GM19455 (cell line): ENCODE results near the gene B4GALNT3.
"Not testable (repeated sequence)": the region's sequence is repeated elsewhere in the genome, so short reads cannot be mapped to it uniquely, and the experiment has no call there.

ENCODE experiments used
- ATAC-seq: cut with Tn5 transposase; IDR thresholded peaks from one replicate; pipeline ENCODE4 v1.9.1; 2021; ENCODE audit not compliant: unreplicated experiment

B4GALNT3 gene

DNA sequence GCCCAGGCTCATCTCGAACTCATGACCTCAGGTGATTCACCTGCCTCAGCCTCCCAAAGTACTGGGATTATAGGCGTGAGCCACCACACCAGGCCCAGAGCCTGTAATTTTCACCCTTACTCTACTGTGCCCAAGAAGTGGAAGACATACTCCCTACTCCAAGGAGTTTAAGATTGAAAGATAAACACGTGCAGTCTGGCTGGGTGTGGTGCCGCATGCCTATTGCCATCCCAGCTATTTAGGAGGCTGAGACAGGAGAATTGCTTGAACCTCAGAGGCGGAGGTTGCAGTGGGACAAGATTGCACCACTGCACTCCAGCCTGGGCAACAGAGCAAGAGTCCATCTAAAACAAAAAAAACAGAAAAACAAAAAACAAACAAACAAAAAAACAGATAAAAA is 113.5 kb downstream of the B4GALNT3 start:
- no peak for ATAC-seq

DNA sequence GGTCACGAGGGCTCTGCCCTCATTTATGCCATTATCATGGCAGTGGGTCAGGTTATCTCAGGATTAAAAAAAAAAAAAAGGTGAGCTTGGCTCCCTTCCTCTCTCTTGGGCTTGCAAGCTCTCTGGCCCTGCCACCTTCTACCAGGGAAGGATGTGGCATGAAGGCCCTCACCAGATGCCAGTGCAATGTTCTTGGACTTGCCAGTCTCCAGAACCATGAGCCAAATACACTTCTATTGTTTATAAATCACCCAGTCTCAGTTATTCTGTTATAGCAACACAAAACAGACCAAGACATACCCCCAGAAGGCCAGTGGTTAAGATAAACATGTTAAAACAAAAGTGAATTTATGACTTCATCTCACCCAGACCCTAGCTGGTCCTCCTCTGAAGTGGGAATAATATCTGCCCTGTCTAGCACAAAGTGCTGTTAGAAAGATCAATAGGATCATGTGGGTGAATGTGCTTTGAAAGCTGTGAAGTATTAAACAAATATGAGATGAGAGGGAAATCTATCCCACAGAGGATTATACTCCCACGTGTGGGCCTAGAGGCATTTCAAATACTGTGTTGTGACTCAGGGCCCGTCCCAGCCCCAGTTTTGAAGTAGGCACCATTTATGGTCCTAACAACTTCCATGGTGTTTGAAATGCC is 114.9 kb downstream of the B4GALNT3 start:
- ATAC-seq: no peak

DNA sequence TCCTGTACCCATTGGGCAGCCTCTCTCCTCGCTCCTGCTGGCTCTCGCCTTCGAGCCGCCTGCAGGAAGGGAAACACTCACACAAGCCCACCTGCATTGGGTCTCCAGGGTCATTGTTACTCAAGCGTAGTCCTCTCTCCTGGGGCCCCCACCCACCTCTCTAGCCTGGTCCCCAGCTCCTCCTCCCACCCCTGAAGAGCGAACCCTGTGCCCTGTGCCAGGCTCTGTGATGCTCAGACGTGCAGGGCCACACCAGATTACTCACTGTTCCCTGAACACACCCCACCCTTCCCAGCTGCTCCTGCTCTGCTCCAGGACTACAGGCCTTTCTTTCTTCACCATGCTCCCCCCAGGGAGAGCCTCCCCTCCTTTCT is 115.4 kb downstream of the B4GALNT3 start:
- ATAC-seq: no peak

DNA sequence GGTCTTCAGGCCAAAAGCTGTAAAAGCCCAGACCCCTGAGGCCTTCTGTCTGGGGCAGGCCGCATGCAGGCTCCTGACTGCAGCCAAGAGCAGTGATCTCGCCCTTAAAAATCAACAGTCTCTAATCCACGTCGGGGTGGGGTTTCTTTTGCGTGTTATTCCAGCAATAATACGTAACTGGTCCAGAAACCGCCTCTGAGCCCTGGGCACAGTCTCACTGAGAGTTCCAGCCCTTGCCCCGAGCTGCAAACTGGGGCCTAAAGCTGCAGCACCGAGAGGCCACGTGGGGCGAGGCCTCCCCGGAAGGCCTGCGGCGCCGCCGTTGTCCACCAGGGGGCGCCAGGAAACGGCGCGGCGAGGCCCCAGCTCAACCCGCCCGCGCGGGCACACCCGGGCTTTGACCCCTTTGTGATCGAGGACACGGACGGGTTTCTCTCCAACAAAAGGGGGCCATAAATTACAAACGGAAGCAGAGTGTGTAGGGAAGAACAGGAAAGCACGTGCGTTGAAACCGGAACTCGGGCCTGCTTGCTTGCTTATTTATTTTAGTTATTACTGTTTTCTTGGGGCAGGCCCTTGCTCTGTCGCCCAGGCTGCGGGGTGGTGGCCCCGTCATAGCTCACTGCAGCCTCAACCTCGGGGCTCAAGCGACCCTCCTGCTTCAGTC is 116.3 kb downstream of the B4GALNT3 start:
- peak; percentile 87 for ATAC-seq

DNA sequence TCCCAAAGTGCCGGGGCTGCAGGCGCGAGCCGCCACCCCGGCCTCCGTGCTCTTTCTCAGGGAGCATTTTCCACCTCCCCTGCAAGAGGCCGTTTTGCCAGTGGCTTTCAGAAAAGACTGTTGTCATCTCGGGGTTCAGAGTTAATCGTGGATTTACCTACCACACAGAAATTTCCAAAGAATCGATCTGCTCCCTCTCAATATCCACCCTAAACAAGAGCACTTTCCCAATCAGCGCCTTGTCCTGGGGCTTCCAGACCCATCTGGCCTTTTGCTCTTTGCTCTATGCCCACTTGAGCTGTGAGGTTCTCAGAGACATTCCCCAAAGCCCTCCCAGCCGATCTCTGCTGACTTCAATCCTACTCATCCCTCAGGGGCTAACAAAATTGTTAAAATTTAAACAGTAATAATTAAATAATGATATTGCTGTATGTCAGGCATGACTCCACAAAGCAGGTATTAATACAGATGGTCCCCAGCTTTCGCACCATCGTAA is 116.9 kb downstream of the B4GALNT3 start:
- ATAC-seq: no peak

DNA sequence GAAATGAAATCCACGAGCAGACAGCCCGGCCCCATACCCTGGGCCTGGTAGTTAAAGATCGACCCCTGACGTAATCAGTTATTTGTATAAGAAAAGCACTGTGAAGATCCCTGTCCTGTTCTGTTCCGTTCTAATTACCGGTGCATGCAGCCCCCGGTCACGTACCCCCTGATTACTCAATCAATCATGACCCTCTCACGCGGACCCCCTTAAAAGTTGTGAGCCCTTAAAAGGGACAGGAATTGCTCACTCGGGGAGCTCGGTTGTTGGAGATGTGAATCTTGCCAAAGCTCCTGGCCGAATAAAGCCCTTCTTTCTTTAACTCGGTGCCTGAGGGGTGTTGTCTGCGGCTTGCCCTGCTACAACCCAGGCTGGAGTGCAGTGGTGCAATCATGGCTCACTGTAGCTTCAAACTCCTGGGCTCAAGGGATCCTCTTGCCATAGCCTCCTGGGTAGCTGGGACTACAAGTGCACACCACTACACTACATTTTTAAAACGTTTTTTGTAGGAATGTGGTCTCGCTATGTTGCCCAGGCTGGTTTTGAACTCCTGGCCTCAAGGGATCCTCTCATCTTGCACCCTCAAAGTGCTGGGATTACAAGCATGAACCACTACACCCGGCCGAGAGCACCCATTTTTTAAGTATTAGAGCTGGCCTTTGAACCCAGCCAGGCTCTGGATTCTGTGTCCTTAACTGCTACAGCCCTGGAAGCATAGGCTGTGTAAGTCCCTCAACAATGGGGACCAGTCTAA is 118.4 kb downstream of the B4GALNT3 start:
- ATAC-seq: not testable (repeated sequence)

DNA sequence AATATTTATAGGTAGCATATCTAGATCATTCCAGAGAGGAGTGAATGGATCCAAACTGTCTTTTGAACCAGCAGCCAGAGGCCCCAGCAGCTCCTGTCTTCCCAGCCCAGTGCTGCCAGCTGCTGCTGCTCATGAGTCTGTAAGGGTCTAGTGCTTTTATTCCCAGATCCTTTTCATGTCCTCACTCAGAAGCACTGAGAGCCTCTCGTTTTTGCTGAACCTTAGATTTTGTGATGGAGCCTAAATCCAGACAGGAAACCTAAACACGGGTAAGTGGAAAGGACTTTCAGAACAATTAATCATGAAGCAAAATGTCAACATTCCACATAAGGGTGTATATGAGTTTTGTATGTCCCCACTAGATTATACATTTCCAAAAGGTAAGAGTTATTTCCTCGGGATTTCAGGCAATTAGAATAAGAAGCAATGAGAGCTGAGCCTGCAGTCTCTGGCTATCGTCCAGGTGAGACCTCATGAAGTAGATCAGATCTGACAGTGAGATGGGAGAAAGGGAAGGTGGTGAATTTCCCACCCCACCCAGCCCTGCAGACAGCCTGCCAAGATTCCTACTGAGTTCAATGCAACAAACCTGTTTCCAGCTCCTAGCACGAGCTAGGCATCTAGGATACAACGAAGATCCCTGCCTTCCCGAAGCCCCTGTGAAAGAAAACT is 119.1 kb downstream of the B4GALNT3 start:
- ATAC-seq: no peak

DNA sequence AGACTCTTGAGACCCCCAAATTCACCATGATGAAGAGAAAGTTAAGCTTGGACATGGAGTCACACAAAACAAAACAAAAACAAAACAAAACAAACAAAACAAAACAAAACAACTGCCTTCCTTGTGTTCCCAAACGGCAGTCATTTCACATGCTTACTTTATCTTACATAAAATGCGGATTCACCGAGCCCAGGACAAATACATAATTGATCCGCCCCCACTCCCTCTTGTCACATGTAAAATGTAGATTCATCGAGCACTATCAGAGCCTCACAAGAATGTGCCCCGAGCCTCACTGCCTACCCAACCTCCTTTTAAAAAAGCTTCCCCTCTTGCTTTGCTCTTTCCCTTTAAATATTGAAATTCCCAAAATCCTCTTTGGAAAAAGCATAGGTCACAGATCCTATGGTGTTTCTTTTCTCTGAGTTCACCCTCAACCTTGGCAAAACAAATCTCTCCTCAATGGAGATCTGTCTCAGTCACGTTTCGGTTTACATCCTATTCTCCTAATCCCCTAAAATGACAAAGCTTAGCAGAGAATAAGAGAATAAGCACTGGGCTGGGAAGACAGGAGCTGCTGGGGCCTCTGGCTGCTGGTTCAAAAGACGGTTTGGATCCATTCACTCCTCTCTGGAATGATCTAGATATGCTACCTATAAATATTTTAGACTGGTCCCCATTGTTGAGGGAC is 119.8 kb downstream of the B4GALNT3 start:
- ATAC-seq: no peak

DNA sequence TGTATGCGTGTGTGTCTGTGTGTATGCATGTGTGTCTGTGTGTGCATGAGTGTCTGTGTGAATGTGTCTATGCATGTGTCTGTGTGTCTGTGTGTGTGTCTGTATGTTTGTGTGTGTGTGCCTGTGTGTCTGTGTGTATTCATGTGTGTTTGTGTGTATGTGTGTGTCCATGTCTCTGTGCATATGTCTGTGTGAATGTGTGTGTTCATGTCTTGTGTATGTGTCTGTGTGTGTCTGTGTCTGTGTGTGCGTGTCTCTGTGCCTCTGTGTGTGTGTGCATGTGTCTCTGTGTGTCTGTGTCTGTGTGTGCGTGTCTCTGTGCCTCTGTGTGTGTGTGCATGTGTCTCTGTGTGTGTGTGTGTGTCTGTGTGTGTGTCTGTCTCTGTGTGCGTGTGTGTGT is 121.1 kb downstream of the B4GALNT3 start:
- no peak for ATAC-seq

DNA sequence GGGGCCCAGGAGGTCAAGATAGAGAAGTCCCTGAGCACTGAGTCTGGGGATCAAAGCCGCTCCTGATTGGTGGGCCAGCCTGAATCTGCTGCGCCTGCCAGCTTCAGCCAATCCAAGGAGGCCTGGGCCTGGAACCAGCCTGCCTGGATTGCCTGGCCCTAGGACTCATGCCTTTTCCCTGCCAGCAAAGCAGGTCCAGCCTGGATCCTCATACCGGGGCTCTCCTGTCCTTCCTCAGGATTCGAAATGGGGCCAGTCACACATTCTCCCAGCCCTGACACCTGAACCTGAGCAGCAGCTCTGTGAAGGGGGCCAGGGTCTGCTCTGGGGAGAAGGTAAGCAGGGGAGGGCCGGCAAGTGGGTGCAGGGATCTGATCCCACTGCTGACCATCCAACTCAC is 121.6 kb downstream of the B4GALNT3 start:
- ATAC-seq: no peak

DNA sequence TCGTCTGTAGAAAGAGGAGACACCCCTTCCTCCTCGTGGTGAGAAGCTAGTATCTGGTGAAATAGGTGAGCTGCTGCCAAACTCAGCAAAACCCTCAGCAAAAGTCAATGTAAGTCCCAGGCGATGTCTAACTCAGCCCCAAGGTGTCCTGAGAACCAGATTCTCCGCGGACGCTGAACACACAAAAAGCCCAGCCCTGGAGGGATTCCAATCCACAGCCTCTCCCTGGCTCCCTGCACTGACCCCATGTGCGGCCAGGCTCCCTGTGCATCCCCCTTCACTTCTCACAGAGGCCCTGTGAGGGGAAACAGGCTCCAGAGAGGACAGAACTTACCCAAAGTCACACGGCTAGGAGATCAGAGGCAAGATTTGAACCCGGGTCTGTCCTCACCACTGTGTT is 122.0 kb downstream of the B4GALNT3 start:
- no peak for ATAC-seq

DNA sequence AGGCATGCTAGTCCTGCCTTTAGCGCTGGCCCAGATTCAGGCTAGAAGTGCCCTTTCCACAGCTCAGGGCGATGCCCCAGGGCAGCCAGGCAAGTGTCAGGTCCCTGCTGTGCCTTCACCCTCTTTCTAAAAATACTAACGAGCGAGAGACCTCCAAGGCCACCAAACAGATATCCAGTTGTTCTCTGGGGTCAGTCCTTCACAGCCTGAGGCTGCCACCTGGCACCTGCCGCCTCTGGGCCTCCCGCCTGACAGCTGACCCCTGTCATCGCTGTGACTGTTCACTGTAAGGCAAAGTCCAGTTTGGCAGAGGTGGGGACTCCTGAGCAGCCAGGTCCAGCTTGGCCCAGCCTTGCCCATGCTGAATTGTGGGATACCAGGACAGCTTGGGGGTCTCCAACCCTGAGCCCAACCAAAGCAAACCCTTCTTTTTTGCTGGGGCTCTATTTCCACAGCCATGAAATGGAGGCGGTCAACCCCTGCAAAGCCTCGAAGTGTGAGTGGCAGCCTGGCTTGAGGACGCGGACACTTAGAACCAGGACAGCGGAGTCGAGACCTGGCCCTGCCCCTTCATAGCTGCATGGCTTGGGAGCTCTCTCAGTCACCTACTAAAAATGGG is 123.6 kb downstream of the B4GALNT3 start:
- no peak for ATAC-seq

DNA sequence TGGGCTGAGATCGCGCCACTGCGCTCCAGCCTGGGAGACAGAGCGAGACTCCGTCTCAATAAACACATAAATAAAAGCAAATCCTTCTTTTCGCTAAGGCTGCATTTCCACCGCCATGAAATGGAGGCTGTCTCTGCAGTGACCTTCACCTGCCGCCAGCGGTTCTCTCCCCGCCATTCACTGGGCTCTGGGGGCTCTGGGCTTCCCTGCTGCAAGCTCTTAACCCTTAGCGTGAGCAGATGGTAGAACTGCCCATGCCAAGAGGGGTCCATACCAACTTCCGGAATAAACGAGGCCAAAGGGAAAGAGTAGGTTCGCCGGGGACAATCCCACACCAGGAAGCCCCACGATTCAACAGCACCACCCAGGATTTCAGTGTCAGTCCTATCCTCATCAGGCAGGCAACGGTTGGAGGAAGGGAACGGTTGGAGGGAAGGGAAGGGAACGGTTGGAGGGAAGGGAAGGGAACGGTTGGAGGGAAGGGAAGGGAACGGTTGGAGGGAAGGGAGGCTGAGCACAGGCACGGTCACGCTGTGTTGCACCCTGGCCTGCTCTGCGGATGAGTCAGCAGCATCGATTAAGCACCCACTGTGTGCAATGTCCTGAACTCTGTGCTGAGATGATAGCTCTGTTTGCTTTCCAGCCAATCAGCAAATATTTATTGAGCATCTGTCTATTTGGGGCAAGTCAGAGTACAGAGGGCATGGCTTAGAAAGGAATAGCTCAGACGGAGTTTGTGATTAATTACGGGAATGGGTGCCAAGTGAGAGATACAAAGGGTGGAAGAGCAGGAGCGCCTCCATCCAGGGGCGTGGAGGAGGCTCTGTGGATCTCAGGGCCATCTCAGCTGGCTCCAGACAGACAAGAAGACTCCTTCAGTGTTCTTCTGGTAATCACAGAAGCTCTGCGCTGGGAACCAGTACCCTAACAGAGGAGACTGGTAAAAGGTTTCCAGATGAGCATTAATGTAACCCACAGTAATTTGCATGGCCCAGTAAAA is 125.6 kb downstream of the B4GALNT3 start:
- no peak for ATAC-seq

DNA sequence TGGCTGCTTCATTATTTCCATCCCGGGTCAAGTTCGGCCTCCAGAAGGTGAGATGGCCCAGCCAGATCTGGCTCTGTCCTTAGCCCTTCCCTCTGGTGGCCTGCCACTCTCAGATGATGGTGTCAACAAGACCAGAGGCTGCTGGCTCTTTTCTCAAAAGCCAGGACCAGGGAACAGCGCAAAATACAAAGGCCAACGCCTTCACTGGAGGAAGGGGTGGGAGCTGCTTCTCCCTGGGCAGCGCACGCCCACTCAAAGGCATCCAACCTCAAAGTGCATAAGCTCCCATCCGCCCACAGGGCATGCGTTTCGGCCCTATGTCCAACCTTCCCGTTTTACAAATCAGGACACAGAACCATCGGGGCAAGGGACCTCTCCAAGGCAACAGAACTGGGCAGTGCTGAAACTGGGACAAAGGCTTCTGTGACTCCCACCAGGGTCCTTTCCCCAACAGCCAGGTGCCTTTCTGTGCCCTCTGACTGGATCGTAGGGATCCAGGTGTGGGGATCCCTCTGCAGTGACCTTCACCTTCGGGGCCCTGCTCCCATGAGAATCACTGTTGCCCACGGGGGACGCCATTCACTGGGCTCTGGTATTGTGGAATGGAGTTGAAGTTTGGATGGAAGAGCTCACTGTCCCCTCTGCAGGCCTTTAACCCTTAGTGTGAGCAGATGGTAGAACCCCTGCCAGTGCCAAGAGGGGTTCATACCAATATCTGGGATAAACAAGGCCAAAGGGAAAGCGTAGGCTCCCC is 126.8 kb downstream of the B4GALNT3 start:
- ATAC-seq: no peak

DNA sequence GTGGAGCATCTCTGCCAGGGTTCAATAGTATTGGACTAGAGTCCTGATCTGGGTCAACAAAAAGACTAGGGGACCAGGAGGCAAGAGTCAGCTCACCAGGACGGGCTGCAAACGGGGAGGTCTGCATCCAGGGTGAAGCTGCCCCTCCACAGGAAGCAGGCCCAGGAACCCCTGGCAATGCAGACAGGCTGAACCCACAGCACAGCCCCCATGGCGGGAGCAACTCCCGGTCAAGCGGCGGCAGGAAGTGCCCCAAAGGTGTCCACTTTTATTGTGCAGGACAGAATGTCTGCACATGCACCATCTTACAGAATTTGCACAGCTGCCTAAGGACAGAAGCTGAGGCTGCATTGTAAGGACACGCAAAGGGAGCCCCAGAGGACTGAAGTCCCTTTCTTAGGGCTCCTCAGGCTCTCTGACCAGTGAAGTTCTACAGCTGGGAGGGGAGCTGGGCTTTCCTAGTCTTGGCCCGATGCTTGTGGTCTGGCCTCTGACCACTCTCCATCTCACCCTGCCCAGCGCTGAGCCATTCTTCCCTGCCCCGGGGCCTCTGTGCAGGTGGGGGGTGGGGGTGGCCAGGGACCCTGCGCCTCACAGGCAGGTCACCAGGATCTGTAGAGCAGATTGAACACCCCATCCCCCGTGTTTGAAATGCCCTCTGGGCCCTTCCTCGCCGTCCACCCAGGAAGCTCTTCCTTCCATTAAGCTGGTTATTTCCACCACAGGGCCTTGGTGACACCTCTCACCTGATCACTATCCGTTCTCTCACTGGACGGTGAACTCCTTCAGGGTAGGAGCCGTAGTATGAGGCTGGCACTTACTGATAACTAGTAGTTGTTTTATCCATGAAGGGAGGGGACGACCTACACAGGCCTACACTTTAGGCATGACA is 127.6 kb downstream of the B4GALNT3 start:
- ATAC-seq: no peak

DNA sequence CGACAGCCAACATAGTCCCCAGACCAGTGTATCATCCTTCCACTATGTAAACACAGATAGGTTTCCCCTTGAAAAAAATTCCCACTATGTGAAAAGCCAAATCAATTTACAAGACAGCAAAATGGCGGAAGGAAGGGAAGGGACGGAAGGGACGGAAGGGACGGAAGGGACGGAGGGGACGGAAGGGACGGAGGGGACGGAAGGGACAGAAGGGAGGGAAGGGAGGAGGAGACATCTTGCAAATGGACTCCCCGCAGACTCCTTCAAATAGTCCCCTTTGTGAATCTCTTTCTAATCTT is 128.2 kb downstream of the B4GALNT3 start:
- ATAC-seq: no peak

DNA sequence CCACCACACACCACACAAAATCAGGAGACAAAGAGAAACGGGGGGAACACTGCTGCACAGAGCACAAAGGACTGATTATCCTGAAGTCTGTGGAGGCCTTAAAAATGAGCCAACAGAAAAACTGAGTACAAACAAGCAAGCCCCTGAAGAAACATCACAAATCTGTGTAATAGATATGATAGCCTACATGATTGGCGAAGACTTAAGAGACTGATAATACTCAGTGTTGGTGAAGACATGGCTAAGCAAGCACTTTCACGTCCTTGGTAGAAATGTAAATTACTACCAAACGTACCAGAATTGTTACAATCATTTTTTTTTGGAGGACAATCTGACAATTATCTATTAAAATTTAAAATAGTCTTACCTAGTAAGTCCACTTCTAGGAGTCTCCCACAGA is 128.9 kb downstream of the B4GALNT3 start:
- ATAC-seq: no peak
